Breast epithelium (tissue), 4 donors: ENCODE results near the gene MYOM3. TPM values are rescaled to one million over a fixed set of nuclear protein-coding genes. Genes with fewer than 3 reads are reported as not detected.

ENCODE experiments used
- DNase-seq, 2 donors: peaks; one replicate each; pipeline ENCODE4 v3.0.0-alpha.2; 2019; ENCODE audit warnings: low spot score in 2 of 2
- H3K27ac ChIP-seq, 2 donors: fragments of 200-600 bp; sonication (generic) in 1 of 2; one replicate each; pipeline ENCODE4 v1.5.1; 2016 to 2019; ENCODE audit warnings: mild to moderate bottlenecking in 1 of 2
- H3K27me3 ChIP-seq, 2 donors: fragments of 200-600 bp; sonication (generic) in 1 of 2; one replicate each; pipeline versions ENCODE4 v1.5.1 to v1.6.0; 2017 to 2019; ENCODE audit warnings: control low read depth in 1 of 2, mild to moderate bottlenecking in 1 of 2
- H3K36me3 ChIP-seq: fragments of 200-600 bp; one replicate; pipeline ENCODE4 v1.5.1; 2019
- H3K4me1 ChIP-seq, 2 donors: fragments of 200-600 bp; sonication (generic); one replicate each; pipeline ENCODE4 v1.5.1; 2016 to 2019; ENCODE audit warnings: control low read depth in 1 of 2
- H3K4me3 ChIP-seq, 3 donors: fragments of 200-600 bp; sonication (generic); 1 replicate in 2 of 3; 2 replicates in 1 of 3; pipeline ENCODE4 v1.5.1; 2016 to 2019; ENCODE audit warnings: mild to moderate bottlenecking in 3 of 3, moderate library complexity in 2 of 3
- H3K9me3 ChIP-seq, 2 donors: fragments of 200-600 bp; sonication (generic) in 1 of 2; one replicate each; pipeline ENCODE4 v1.5.1; 2016 to 2019; ENCODE audit warnings: control low read depth in 1 of 2
- CTCF ChIP-seq, 3 donors: fragments of 450-650 bp; IDR thresholded peaks; one replicate each; pipeline ENCODE4 v1.5.1; 2016 to 2017; ENCODE audit warnings: antibody characterized with exemption in 3 of 3, mild to moderate bottlenecking in 3 of 3, moderate library complexity in 3 of 3
- POLR2A ChIP-seq: fragments of 450-650 bp; IDR thresholded peaks from one replicate; pipeline ENCODE4 v1.6.1; 2016; ENCODE audit warnings: antibody characterized with exemption, mild to moderate bottlenecking, moderate library complexity
- POLR2AphosphoS5 ChIP-seq, 3 donors: sonication (generic); formaldehyde crosslinking; IDR thresholded peaks; one replicate each; pipeline ENCODE4 v1.6.1; 2017; ENCODE audit warnings: antibody characterized with exemption in 3 of 3
- intact Hi-C: fragments of 100-400 bp; cut with DNase I; formaldehyde crosslinking; loops from one replicate; pipeline ENCODE4 v1.15.1; 2023; ENCODE audit warnings: low total_unique reads
- total RNA-seq, 3 donors: library from RNA; depleted of rRNA; stranded (reverse); fragments of >200 nt; gene quantifications; one replicate each; pipeline ENCODE4 v1.1.0, GENCODE V29; 2016

MYOM3 gene
- total RNA-seq, 3 donors from 2014 or later: 0.32 to 0.98 (median 0.59) TPM

GRCh38 chr1:24093732-24094131, 18.2 kb downstream of the MYOM3 start:
- Histone ChIP-seq H3K4me1 (no peaks in the 10 kb centered on the region), H3K27me3 (no peaks in the 10 kb centered on the region), H3K27ac (no peak overlapping the region), H3K4me3 (no peak overlapping the region), H3K36me3 (no peaks in the 10 kb centered on the region), H3K9me3 (no peaks in the 10 kb centered on the region)
- TF ChIP-seq POLR2AphosphoS5 (IDR thresholded peaks at IDR 0.05) (no peak), CTCF (IDR thresholded peaks at IDR 0.05) (no peak), POLR2A (no peak)
- intact Hi-C loops: no loop called here
- DNase-seq: no peak

GRCh38 chr1:24092979-24093378, 19.0 kb downstream of the MYOM3 start:
- H3K27me3 ChIP-seq: no peaks in the 10 kb centered on the region
- H3K27ac ChIP-seq: no peak overlapping the region
- DNase-seq: no peak
- intact Hi-C loops: no loop called here
- H3K4me3 ChIP-seq: no peak overlapping the region
- no peaks in the 10 kb centered on the region for H3K36me3 ChIP-seq
- H3K4me1 ChIP-seq: no peaks in the 10 kb centered on the region
- H3K9me3 ChIP-seq: no peaks in the 10 kb centered on the region
- TF ChIP-seq POLR2AphosphoS5 (IDR thresholded peaks at IDR 0.05) (no peak), POLR2A (no peak), CTCF (IDR thresholded peaks at IDR 0.05) (no peak)

GRCh38 chr1:24091971-24092482, 19.9 kb downstream of the MYOM3 start:
- DNase-seq: no peak
- Histone ChIP-seq H3K36me3 (no peaks in the 10 kb centered on the region), H3K4me1 (no peaks in the 10 kb centered on the region), H3K27ac (no peak overlapping the region), H3K9me3 (no peaks in the 10 kb centered on the region), H3K27me3 (no peaks in the 10 kb centered on the region), H3K4me3 (no peak overlapping the region)
- TF ChIP-seq POLR2A (no peak), POLR2AphosphoS5 (IDR thresholded peaks at IDR 0.05) (no peak), CTCF (IDR thresholded peaks at IDR 0.05) (no peak)
- intact Hi-C loops: no loop called here

GRCh38 chr1:24090736-24091135, 21.2 kb downstream of the MYOM3 start:
- Histone ChIP-seq H3K27me3 (no peaks in the 10 kb centered on the region), H3K9me3 (no peaks in the 10 kb centered on the region), H3K4me1 (no peaks in the 10 kb centered on the region), H3K4me3 (no peak overlapping the region), H3K27ac (no peak overlapping the region), H3K36me3 (no peaks in the 10 kb centered on the region)
- TF ChIP-seq CTCF (IDR thresholded peaks at IDR 0.05) (no peak), POLR2AphosphoS5 (IDR thresholded peaks at IDR 0.05) (no peak), POLR2A (no peak)
- no peak for DNase-seq
- intact Hi-C loops: no loop called here

GRCh38 chr1:24089743-24090555, 22.0 kb downstream of the MYOM3 start:
- Histone ChIP-seq H3K4me3 (no peak overlapping the region), H3K4me1 (no peaks in the 10 kb centered on the region), H3K36me3 (no peaks in the 10 kb centered on the region), H3K9me3 (no peaks in the 10 kb centered on the region), H3K27me3 (no peaks in the 10 kb centered on the region), H3K27ac (no peak overlapping the region)
- no peak for TF ChIP-seq POLR2AphosphoS5 (IDR thresholded peaks at IDR 0.05)
- TF ChIP-seq POLR2A: no peak
- TF ChIP-seq CTCF (IDR thresholded peaks at IDR 0.05): no peak
- intact Hi-C loops: loop anchor here (10.0 kb wide), 1 partner anchor 1875 kb away; no protein-coding TSS in a partner anchor
- no peak for DNase-seq
